Nephron progenitor cell (in vitro differentiated cells): ENCODE measurements around the gene IL31RA.

Source experiments
- DNase-seq: peaks from one replicate; pipeline ENCODE4 v3.0.0; 2021
- H3K27ac Mint-ChIP-seq: 2 replicates; pipeline ENCODE4 v1.8.0; 2021; ENCODE audit warnings: mild to moderate bottlenecking, moderate library complexity, mixed read lengths
- H3K27me3 Mint-ChIP-seq: 2 replicates; pipeline ENCODE4 v1.8.0; 2021; ENCODE audit warnings: mild to moderate bottlenecking, low read depth, mixed read lengths; ENCODE audit not compliant: poor library complexity
- H3K36me3 Mint-ChIP-seq: 2 replicates; pipeline ENCODE4 v1.8.0; 2021; ENCODE audit warnings: low read depth, mixed read lengths
- H3K4me1 Mint-ChIP-seq: 2 replicates; pipeline ENCODE4 v1.8.0; 2021; ENCODE audit warnings: mixed read lengths
- H3K4me3 Mint-ChIP-seq: 2 replicates; pipeline ENCODE4 v1.8.0; 2021; ENCODE audit warnings: mild to moderate bottlenecking, moderate library complexity, mixed read lengths
- H3K9me3 Mint-ChIP-seq: 2 replicates; pipeline ENCODE4 v1.8.0; 2021; ENCODE audit warnings: mild to moderate bottlenecking, moderate library complexity, mixed read lengths
- CTCF ChIP-seq: fragments of 200-600 bp; sonication (generic); IDR thresholded peaks from 2 replicates; pipeline ENCODE4 v1.5.0; 2021; ENCODE audit warnings: antibody characterized with exemption

Gene IL31RA

GRCh38 chr5:55918087-55919035, 67.2 kb downstream of the IL31RA start:
- H3K36me3 Mint-ChIP-seq: no peaks in the 10 kb centered on the region
- peaks cover 45% of the 10 kb centered on the region for H3K4me1 Mint-ChIP-seq
- H3K9me3 Mint-ChIP-seq: no peaks in the 10 kb centered on the region
- no peak overlapping the region for H3K27ac Mint-ChIP-seq
- peak; percentile 31 for DNase-seq
- peaks cover 4% of the 10 kb centered on the region for H3K27me3 Mint-ChIP-seq
- no peak for TF ChIP-seq CTCF
- H3K4me3 Mint-ChIP-seq: no peak overlapping the region

GRCh38 chr5:55919625-55920024, 68.5 kb downstream of the IL31RA start:
- TF ChIP-seq CTCF: no peak
- peaks cover 48% of the 10 kb centered on the region for H3K4me1 Mint-ChIP-seq
- no peaks in the 10 kb centered on the region for H3K36me3 Mint-ChIP-seq
- no peak for DNase-seq
- H3K4me3 Mint-ChIP-seq: no peak overlapping the region
- H3K27me3 Mint-ChIP-seq: peaks cover 6% of the 10 kb centered on the region
- H3K27ac Mint-ChIP-seq: peak overlapping the region; percentile 2
- H3K9me3 Mint-ChIP-seq: no peaks in the 10 kb centered on the region

- Mint-ChIP-seq H3K4me1 (peaks cover 48% of the 10 kb centered on the region), H3K36me3 (no peaks in the 10 kb centered on the region), H3K9me3 (peaks cover 3% of the 10 kb centered on the region), H3K27me3 (peaks cover 10% of the 10 kb centered on the region), H3K4me3 (no peak overlapping the region), H3K27ac (no peak overlapping the region)
- no peak for DNase-seq
- TF ChIP-seq CTCF: no peak
Measured at GRCh38 chr5:55920784-55921183, 69.6 kb downstream of the IL31RA start.

- H3K27me3 Mint-ChIP-seq: peaks cover 14% of the 10 kb centered on the region
- TF ChIP-seq CTCF: no peak
Measured at GRCh38 chr5:55921617-55922016, 70.5 kb downstream of the IL31RA start.

GRCh38 chr5:55923177-55923771, 72.1 kb downstream of the IL31RA start:
- Mint-ChIP-seq H3K27ac (no peak overlapping the region), H3K27me3 (peaks cover 14% of the 10 kb centered on the region), H3K4me1 (peaks cover 39% of the 10 kb centered on the region), H3K9me3 (peaks cover 3% of the 10 kb centered on the region), H3K4me3 (no peak overlapping the region), H3K36me3 (no peaks in the 10 kb centered on the region)
- DNase-seq: no peak
- TF ChIP-seq CTCF: no peak

More at GRCh38 chr5:55921617-55922016, 70.5 kb downstream of the IL31RA start:
- Mint-ChIP-seq H3K4me3 (no peak overlapping the region), H3K4me1 (peaks cover 48% of the 10 kb centered on the region), H3K9me3 (peaks cover 3% of the 10 kb centered on the region), H3K27ac (no peak overlapping the region), H3K36me3 (no peaks in the 10 kb centered on the region)
- no peak for DNase-seq
